Activated T-helper 1 cell treated with Interleukin-2 at 50 U/mL for 16 hours (primary cell): Measurements from ENCODE around the gene APLF.
"Not testable (repeated sequence)": the region's sequence is repeated elsewhere in the genome, so short reads cannot be mapped to it uniquely, and the experiment has no call there.

Experiments used
- DNase-seq: peaks from one replicate; pipeline ENCODE4 v3.0.0-alpha.2; 2020; ENCODE audit warnings: low read depth

The APLF gene

DNA sequence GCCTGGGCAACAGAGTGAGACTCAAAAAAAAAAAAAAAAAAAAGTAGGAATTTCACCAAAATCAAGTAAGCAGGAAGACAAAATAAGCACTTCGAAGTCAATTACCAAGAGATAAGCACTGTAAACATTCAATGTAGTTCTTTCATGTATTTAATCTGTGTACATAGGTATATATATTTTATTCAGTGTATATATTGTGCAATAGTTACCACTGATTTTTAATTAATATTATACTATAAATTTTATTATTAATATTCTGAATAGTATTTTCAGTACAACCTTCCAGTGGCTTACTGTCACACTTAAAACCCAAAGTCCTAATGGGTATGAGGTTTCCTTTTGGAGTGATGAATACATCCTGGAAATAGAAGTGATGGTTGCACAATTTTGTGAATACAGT, 9.1 kb downstream of the APLF start:
- no peak for DNase-seq

DNA sequence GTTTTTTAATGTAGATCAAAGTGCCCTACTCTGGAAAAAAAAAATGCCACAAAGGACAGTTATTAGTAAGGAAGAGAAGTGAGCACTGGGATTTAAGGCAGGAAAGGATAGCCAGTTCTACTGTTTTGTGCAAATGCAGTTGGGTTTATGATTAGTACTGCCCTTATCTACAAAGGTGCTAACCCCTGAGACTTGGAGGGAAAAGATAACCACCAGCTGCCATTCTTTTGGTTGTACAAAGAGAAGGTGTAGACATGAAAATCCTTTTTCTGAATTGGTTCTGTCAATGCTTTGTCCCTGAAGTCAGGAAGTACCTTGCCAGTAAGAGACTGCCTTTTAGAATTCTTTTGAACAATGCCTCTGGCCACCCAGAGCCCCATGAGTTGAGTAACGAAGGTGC, 11.3 kb downstream of the APLF start:
- DNase-seq = no peak

DNA sequence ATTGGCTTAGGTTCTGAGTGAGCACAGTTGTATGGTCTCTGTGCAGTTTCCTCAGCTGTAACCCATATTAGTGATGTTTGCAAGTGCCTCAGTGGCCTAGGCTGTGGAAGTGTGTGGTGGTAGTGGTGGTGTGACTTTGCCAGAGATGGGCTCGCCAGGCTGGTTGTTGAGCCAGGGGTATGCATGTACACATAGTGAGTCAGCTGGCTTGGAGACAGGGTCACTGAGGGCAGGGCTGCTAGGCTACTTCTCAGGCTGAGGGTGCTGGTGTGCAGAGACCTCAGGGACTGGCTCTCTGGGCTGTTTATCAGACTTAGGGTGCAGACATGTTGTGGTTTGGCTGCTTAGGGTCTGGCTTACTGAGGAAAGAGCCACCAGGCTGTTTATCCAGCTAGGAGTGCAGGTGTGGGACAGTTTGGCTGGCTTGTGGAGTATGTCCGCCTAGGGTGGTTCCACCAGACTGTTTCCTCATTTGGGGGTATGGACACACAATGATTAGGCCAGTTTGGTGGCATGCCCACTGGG, 15.0 kb downstream of the APLF start:
- DNase-seq = no peak

DNA sequence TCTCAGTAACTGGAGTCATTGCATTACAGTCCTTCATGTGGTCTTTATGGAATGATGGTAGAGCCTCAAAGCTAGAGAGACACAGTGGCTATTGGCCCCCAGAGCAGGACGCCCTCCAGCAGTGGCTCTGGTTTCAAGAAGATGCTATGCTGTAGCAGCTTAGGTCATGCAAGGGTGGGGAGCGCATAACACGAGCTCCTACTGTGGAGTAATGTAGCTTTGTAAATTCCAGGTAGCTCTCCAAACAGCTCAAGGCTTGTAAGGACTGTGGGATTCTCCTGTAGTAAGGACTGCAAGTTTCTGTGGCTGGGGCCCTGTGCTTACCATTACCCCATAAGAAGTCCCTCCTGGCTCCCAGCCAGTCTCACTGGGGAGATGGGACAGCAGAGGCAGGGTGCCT, 15.6 kb downstream of the APLF start:
- DNase-seq = no peak

DNA sequence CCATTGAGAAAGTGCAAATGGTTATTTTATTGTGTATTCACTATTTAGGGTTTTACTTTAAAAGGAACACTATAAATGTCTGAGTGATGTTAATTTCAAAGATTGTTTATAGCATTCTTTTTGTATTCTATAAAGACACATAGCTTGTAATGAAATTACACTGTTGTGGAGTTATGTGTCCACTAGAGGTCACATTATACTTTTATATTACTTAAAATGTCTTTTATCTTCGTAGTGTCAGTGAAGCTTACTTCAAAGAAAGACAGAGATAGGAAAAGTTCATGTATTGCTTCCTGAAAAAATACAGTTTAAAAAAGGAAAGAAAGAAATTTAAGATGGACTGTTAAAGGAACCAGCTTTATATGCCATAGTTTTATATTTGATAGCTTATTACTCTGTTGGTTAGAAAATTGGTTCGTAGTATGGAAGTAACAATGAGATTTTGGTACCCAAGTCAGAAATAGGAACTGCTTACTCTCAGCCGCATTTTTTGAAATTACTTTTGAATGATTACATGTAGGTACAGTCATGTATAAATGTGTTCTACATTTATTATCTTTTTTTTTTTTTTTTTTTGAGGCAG, 20.5 kb downstream of the APLF start:
- no peak for DNase-seq

DNA sequence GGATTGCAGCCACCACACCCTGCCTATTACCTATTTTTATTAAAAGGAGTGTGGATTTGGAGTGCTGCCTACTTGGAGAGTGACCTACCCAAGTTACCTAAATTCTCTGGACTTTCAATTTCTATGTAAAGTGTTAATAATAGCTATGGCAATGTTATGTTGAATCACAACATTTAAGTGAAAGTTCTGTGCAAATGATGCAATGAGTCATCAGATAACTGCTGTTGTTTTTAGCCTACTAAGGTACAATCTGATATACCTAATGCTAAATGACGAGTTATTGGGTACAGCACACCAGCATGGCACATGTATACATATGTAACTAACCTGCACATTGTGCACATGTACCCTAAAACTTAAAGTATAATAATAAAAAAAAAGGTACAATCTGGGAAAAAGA, 21.2 kb downstream of the APLF start:
- DNase-seq = not testable (repeated sequence)

DNA sequence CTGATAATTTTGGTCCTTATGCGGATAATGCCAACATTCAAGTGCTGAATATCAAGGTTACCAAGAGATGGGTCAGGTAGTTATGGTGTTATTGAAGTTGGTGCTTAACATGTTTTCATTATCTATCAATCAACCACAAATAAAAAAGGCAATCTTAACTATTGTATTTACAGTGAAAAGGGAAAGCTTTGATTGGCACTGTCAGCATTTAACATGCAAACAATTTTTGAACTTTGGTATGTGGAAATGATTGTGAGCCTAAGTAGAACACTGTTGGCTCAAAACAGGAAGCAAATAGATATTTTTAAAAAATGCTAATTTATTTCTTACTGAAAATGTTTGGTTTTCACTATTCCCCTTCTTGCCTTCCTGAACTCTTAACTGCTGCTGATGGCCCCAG, 21.9 kb downstream of the APLF start:
- DNase-seq = no peak

DNA sequence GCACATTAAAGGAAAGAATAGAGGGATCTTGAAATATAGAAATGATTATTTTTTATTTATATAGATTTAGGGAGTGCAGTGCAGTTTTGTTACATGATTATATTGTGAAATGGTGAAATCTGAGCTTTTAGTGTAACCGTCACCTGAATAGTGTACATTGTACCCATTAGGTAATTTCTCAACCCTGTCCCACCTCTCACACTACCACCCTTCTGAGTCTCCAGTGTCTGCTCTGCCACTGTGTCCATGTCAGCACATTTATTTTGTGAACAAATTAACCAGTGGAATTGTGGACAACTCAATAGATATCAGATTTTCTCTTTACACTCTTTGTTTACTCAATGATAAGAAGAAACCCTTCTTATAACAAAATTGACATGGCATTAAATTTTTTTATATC, 24.2 kb downstream of the APLF start:
- DNase-seq = no peak

DNA sequence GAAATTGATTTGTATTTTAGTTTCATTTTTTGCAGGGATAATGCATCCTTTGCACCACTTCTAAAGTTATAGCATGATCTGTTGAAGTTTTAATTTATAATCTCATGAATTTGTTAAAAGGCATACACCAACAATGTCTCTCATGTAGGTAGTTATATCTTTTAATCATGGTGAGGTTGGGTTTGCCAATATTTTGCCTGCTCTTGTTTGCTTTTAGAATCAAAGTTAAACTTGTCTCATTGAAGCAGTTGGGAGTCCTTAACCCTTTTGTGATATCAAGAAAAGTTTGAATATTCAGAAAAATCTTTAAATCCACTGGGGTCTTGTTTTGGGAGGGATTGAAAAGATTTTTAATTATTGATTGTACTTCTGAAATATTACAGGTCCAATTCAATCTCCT, 31.7 kb downstream of the APLF start:
- no peak for DNase-seq

DNA sequence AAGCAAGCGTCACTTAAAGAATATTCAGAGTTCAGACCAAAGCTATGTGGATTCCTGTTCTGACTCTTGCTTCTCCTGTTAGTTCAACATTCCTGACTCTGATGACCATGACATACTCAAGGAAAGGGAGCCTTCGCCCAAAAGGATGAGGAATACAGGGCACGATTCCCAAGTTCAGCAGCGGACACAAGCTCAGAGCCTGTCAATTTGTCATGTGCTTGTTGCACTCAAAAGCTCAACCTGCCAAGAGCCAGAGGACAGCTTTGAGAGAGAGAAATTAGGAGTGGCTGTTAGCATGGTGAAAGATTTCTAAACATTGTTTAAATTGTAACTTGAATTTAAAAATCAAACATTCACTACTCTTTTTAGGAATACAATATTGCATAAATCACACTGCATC, 33.3 kb downstream of the APLF start:
- no peak for DNase-seq

DNA sequence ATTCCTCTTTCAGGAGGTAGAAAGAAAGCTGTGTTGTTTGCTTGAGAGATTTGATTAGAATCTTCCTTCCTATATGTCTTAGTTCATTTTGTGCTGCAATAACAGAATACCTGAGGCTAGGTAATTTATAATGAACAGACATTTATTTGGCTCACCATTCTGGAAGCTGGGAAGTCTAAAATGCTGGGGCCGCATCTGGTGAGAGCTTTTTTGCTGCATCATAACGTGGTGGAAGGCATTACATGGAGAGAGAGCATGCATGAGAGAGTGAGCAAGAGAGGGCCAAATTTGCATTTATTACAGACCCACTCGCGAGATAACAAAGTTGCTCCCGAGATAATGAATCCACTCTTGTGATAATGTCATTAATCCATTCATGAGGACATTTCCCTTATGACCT, 34.4 kb downstream of the APLF start:
- DNase-seq = no peak

DNA sequence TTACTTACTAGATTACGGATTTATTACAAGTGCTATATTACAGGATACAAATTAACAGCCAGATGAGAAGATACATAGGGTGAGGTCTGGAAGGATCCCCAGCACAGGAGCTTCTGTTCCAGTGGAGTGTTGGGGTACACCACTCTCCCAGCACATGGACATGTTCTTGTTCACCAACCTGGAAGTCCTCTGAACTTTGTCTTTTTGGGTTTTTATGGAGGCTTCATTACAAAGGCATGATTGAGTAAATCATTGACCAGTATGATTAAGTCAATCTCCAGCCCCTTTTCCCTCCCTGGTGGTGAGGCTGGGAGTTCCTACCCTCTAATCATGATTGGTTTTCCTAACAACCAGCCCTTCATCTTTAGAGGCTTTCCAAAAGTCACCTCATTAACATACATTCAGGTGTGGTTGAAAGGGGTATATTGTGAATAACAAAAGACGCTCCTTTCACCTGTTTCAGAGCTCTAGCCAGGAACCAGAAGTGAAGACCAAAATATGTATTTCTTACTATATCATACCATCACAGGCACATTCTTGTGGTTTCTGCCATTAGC, 38.3 kb downstream of the APLF start:
- DNase-seq = no peak

DNA sequence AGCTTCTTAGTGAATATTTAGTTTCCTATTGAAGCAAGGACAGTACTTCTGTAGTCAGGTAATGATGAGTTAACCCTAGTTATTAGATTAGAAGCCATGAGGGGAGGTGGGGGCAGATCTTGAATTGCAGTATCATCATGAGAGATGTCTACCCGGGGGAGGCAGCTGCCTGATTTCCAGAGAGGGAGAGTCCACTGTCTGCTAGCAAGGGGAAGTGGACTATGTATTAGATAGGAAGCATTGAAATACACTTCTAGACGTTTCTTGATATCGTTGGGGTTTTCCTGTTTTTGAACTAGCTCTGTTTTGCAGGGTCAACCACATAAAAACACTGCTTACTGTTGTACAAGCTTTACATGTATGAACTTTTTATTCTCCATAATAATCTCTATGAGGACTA, 38.8 kb downstream of the APLF start:
- no peak for DNase-seq

DNA sequence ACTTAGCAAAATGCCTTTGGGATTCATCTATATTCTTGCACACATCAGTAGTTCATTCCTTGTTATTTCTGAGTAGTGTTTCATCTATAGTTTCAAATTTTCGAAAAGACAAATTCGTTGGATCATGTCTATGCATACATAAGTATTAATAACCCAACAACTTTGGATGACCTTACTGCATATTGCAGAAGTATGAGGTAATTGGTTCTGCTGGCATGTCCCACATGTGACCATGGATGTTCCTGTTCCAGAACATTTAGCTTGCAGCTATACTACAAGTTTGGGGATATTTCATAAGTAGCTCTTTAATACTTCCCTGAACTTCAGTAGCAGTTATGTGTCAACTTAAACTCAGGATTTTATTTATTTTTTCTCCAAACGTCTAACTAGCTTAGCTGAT, 44.9 kb downstream of the APLF start:
- DNase-seq = no peak

DNA sequence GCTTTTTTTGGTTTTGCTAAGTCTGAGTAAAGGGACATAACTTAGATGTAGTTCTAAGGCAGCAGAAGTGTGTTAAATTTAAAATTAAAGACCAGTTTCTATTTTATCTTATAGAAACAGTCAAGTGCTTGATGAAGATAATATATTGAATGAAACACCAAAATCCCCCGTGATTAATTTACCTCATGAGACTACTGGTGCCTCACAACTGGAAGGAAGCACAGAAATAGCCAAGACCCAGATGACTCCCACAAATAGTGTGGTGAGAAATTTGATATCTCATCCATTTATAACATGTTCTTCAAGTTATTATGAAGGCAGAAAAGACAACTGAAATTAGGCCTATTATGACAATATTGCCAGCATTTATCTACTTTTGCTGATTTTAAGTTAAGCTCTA, 45.6 kb downstream of the APLF start:
- no peak for DNase-seq

DNA sequence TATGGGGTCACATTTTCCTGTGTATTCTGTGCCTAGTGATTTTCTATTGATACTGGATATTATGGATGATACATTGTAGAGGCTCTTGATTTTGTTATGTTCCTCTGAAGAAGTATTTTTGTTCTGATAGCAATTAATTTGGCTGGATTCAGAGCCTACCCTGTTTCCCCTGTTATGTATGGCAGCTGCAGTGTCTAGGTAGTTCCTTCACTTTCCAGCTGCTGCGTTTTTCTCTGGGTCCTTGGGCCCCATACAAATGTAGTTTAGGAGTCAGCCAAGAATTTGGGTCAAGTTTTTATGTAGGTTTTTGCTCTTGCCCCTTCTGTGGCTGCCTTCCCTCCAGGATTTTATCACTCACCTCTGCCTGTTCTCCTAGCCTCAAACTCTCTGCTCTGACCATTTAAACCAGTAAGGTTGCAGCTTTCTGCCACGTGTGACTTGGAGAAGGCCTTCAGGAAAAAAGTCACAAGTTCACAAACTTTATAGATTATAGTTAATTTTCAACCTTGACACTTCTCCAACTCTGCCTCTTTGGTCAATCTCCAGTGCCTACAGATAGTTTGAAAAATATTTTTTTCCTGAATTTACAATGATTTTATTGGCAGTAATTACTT, 47.0 kb downstream of the APLF start:
- no peak for DNase-seq

DNA sequence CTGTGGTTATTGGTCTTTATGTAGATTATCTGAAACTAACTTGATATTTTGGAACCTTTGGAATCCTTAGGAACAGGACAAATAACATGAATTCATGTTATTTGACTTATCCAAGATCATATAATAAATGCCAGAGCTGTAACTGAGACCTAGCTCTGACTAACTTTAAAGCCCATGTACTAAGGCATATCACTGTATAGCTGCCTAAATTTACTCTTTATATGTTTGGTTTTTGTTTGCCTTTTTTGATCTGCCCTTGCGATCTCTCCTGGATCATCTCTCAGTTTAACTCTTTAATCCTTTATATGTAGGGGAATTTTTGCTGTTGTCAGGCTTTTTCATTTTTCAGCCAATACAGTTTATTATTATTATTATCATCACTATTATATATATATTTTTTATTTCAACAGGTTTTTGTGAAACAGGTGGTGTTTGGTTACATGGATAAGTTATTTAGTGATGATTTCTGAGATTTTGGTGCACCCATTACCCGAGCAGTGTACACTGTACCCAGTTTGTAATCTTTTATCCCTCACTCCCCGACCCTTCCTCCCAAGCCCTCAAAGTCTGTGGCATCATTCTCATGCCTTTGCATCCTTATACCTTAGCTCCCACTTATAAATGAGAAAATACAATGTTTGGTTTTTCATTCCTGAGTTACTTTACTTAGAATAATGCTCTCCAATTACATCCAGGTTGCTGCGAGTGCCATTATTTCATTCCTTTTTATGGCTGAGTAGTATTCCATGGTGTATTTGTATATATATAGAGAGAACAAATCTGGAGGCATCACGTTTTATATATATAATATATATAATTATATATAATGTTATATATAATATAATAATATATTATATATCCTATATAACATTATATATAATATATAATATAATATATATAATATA, 48.9 kb downstream of the APLF start:
- no peak for DNase-seq

DNA sequence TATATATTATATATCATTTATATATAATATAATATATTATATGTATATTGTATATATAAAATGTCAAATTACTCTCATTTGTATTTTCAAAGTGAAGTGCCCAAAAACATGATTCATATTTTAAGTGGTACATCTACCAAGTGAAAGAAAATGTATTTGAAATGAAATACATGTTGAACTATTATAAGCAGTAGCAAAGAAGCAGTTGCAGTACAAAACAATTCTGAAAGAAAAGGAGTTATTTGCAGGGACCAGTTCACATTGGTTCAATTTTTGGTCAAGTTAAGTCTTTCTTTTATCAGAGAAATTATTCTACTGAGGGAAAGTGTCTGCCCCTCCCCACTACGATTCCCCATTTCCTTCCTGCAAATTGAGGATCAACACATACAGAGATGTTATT, 51.9 kb downstream of the APLF start:
- no peak for DNase-seq

DNA sequence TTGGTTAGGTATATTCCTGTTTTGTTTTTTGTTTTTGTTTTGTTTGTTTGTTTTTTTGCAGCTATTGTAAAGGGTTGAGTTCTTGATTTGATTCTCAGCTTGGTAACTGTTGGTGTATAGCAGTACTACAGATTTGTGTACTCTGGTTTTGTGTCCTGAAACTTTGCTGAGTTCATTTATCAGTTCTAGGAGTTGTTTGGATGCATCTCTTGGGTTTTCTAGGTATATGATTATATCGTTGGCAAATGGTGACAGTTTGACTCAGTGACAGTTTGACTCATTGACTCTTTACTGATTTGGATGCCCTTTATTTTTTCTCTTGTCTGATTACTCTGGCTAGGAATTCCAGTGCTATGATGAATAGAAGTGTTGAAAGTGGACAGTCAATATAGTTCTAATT, 53.7 kb downstream of the APLF start:
- DNase-seq = no peak

DNA sequence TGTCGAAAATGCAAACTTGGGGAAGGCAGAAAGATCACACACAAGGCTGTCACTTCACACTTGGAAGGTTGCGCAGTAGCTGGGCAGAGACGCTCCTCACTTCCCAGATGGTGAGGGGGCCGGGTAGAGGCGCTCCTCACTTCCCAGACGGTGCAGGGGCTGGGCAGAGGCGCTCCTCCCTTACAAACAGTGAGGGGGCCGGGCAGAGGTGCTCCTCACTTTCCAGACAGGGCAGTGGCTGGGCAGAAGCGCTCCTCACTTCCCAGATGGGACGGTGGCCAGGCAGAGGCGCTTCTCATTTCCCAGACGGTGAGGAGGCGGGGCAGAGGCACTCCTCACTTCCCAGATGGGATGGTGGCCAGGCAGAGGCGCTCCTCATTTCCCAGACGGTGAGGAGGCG, 59.6 kb downstream of the APLF start:
- DNase-seq = not testable (repeated sequence)

DNA sequence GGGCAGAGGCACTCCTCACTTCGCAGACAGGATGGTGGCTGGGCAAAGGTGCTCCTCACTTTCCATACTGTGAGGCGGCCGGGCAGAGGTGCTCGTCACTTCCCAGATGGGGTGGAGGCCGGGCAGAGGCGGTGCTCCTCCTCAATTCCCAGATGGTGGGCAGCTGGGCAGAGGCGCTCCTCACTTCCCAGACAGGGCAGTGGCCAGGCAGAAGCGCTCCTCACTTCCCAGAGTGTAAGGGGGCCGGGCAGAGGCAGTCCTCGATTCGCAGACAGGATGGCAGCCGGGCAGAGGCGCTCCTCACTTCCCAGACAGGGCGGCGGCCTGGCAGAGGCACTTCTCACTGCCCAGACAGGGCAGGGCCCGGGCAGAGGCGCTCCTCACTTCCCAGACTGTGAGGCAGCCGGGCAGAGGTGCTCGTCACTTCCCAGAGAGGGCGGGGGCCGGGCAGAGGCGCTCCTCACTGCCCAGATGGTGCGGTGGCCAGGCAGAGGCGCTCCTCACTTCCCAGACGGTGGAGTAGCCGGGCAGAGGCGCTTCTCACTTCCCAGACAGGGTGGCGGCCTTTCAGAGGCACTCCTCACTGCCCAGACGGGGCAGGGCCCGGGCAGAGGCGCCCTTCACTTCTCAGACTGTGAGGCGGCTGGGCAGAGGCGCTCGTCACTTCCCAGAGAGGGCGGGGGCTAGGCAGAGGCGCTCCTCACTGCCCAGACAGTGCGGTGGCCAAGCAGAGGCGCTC, 60.1 kb downstream of the APLF start:
- not testable (repeated sequence) for DNase-seq

DNA sequence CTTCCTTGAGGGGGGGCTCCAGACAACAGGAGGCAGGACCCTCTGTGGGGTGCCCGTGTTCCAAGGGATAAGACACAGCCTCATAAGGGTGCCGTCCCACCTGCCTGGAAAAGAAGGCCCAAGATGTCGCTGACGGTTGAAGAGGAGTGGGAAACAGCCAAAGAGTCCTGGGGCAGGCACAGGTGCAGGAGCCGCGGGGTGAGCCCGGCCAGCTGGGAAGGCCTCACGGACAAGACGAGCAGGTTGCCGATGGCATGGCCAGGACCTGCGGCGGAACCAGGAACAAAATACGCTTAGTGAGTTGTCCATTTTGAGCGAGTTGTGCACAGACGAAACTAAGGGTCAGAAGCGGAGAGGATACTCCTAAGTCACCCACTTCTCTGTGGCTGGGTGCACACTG, 61.8 kb downstream of the APLF start:
- DNase-seq = not testable (repeated sequence)
